Occipital lobe (tissue), 2 donors: ENCODE measurements around the gene PMEPA1. TPM values are rescaled to one million over a fixed set of nuclear protein-coding genes. Genes with fewer than 3 reads are reported as not detected.
"Not testable (repeated sequence)": the region's sequence is repeated elsewhere in the genome, so short reads cannot be mapped to it uniquely, and the experiment has no call there.

ENCODE experiments used
- DNase-seq: peaks from one replicate; lab custom pipeline; 2025; lab: John Stamatoyannopoulos, UW
- total RNA-seq: library from RNA; depleted of rRNA; stranded (reverse); fragments of >200 nt; gene quantifications from one replicate; pipeline ENCODE4 v1.2.3, GENCODE V29; 2014

The PMEPA1 gene
- total RNA-seq, 1 donor from 2014 or later, result 8.3 TPM

- no peak for DNase-seq
Observed at GRCh38 chr20:57651881-57652605, 57.8 kb downstream of the PMEPA1 start.

- no peak for DNase-seq
Observed at GRCh38 chr20:57650756-57651483, 58.9 kb downstream of the PMEPA1 start.

DNA sequence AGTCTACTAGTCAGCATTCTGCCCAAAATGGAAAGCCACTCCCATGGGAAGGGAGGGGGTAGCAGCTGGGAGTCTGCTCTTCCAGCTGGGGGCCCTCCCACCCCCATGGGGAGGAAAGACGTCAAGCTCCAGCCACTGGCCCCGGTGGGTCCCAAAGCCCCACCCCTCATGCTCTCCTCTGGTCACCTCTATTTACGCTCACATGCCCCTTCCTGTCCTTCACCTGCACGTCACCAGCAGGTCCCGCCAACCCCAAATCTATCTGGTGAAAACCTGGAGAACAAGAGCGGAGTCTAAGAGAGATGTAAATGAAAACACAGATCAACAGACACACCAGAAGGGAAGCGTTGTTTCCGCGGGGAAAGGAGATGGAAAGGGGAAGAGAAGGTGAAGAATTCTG is 59.5 kb downstream of the PMEPA1 start:
- DNase-seq, result no peak

- no peak for DNase-seq
Observed at GRCh38 chr20:57649617-57650015, 60.2 kb downstream of the PMEPA1 start.

DNA sequence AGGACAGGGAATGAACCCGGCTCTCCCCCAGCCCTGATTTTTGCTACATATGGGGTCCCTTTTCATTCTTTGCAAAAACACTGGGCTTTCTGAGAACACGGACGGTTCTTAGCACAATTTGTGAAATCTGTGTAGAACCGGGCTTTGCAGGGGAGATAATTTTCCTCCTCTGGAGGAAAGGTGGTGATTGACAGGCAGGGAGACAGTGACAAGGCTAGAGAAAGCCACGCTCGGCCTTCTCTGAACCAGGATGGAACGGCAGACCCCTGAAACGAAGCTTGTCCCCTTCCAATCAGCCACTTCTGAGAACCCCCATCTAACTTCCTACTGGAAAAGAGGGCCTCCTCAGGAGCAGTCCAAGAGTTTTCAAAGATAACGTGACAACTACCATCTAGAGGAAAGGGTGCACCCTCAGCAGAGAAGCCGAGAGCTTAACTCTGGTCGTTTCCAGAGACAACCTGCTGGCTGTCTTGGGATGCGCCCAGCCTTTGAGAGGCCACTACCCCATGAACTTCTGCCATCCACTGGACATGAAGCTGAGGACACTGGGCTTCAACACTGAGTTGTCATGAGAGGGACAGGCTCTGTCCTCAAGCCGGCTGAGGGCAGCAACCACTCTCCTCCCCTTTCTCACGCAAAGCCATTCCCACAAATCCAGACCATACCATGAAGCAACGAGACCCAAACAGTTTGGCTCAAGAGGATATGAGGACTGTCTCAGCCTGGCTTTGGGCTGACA is 60.8 kb downstream of the PMEPA1 start:
- DNase-seq, result no peak

GRCh38 chr20:57647933-57648785 is 61.7 kb downstream of the PMEPA1 start:
- DNase-seq, result no peak

DNA sequence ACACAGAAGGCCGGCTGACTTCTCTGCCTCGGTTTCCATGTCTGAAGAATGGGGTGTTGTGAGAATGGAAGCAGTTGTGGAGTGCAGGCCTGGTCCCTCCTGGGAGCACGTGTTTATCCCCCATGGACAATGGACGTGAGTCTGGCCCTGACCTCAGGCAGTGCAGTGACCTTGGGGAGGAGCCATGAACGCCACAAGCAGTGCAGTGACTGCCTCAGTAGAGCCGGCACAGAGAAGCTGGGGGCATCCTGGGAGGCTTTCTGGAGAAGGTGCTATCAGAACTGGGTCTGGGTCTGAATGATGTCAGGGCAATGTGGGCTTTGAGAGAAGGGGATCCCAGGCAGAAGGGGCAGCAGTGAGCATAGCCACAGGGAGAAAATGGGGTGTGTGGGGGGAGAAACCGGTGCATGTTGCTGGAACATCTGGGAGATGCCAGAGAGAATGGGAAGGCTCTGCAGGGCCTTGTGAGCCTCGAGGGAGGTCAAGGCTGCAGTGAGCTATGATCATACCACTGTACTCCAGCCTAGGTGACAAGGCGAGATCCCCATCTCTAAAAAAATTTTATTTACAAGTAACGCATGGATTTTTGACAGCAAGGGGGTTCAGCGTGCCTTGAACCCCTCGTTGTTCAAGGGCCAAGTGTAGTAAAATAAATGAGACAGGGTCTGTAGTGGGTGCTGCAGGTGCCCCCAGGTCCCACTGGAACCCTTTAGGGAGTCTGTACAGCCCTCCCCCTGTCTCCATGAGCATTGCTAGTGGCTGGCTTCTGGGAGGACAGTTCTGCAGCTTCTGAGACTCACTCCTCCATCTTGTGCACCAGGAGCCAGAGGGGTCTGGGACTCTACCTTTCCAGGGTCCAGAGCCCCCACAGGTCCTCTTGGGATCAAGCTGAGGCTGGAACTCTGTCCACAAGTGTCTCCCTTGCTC is 62.5 kb downstream of the PMEPA1 start:
- no peak for DNase-seq

DNA sequence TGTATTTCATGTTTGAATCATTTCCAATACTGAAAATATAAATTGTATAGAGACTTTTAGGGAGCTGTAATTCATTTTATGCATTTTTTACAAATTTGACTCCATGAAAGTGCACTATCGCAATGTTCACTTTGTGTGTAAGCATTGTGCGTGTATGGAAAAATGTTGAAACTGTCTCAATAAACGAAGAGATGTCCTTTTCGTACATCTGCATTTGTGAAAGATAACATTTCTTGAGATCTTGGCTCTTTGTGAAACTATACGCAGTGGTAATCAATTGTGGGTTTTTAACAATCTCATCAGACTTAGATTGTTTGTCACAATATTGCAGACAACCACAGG is 70.9 kb downstream of the PMEPA1 start:
- no peak for DNase-seq

DNA sequence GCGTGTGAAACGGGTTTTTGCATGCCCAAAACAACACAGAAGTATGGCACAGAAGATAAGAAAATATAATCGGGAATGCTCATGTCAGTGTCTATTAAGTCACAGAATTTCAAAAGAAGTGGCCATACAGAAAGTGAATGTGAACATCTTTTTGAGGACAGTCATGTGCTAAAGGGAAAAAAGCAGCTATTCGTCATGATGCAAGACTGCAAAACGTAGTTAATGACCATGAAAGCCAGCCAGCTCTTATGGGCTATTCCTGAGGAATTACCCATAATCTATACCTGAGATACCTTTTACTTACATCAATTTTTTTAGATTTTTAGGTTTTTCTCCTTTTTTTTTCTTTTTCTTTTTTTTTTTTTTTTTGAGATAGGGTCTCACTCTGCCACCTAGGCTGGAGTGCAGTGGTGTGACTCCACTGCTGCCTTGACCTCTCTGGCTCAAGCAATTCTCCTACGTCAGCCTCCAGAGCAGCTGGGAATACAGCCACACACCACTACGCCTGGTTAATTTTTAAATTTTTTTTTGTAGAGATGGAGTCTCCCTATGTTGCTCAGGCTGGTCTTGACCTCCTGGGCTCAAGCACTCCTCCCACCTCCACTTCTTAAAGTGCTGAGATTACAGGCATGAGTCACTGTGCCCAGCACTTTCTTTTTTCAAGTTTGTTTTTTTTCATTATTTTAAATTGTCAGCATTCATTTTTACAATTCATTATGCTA is 71.5 kb downstream of the PMEPA1 start:
- DNase-seq, result no peak

- DNase-seq, result no peak
Observed at GRCh38 chr20:57633945-57634491, 75.8 kb downstream of the PMEPA1 start.

DNA sequence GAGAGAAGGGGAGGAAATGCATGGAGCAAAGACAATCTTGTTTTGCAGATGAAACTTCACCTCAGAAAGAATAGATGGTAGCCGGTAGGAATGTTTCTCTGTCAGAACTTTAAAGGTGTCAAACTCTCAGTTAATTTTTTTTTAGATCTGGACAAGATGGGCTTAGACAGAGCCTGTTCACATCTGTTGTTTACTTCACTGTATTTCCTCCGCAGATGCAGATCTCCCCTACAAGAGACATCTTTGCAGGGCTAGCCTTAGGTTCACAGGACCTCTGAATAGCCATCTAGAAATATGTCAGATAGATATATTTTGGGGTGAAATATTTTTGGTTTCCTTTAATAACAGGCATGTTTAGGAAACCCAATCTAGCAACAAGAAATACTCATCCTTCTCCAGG is 77.5 kb downstream of the PMEPA1 start:
- DNase-seq, result no peak

GRCh38 chr20:57630061-57630460 is 79.8 kb downstream of the PMEPA1 start:
- no peak for DNase-seq

- not testable (repeated sequence) for DNase-seq
Observed at GRCh38 chr20:57629491-57629901, 80.3 kb downstream of the PMEPA1 start.

- DNase-seq, result not testable (repeated sequence)
Observed at GRCh38 chr20:57628962-57629308, 80.9 kb downstream of the PMEPA1 start.

GRCh38 chr20:57628047-57628961 is 81.5 kb downstream of the PMEPA1 start:
- no peak for DNase-seq

DNA sequence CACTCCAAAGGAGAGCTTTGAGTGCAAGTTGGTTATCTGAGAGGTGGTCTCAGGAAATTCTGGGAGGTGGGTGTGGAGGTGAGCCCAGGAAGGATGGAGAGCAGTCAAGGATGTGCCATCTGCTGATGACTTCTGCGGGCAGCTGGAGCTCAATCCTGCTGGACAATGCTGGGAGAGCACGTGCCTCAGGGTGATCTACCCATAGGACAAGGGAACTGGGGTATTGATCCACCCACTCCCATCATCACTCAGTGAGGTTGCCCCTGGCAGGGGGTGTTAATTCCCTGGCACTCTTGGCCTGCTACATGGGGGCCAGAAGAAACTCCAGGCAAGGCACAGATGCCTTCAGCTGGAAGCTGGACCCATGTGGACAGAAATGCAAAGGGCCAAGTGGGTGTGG is 82.5 kb downstream of the PMEPA1 start:
- DNase-seq, result no peak

GRCh38 chr20:57625978-57626377 is 83.8 kb downstream of the PMEPA1 start:
- DNase-seq, result no peak

DNA sequence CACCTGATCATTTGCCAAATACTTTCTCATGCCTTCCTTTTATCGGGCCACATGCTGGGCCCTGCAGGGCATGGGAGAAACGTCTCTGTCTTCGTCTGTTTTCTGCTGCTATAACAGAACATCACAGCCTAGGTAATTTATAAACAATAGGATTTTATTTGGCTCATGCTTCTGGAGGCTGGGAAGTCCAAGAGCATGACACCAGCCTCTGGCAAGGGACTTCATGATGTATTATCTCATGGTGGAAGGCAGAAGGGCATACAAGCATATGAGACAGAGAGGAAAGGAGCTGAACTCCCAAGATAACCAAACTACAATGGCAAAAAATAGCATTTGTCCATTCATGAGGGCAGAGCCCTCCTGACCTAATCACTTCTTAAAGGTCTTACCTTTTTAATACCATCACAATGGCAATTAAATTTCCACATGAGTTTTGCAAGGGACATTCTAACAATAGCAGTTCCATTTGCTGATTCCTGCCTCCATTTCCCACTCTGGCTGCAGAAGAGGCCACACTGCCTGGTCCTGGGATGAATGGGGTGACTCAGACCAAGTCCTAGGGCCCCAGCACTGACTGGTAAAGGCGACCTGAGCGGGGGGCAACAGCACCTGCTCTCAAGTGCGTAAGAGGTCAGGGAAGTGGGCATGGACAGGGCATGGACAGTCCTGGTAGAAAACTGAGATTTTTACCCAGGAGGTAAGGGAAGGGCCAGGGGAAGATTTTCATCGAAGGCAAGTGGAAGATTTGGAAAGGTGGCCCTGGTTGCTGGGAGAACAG is 84.4 kb downstream of the PMEPA1 start:
- no peak for DNase-seq
